Natural killer cell (primary cell): Measurements from ENCODE around the gene SNX22. TPM values are rescaled to one million over a fixed set of nuclear protein-coding genes. Genes with fewer than 3 reads are reported as not detected.
A peak's percentile ranks its signal among the peaks of the same experiment; 100 is the strongest.

Experiments
- ATAC-seq, 3 donors: fragments of 150-1000 bp in 2 of 3; fragments of 200-7000 bp in 1 of 3; cut with Tn5 transposase; 1 replicate in 1 of 3; 2 replicates in 2 of 3; pipeline ENCODE4 v1.10.0; 2021; ENCODE audit warnings: mild to moderate bottlenecking in 2 of 3, moderate library complexity in 2 of 3
- DNase-seq, 2 donors: peaks; one replicate each; pipeline versions ENCODE4 v3.0.0 to v3.0.0-alpha.2; 2013 to 2021; ENCODE audit warnings: mixed read lengths in 1 of 2
- H3K27ac ChIP-seq: one replicate; pipeline ENCODE4 v1.5.1; 2013; ENCODE audit warnings: mild to moderate bottlenecking, low read length
- H3K27me3 ChIP-seq: one replicate; pipeline ENCODE4 v1.6.1; 2013; ENCODE audit warnings: low read length; ENCODE audit not compliant: control insufficient read depth, insufficient read depth
- H3K36me3 ChIP-seq: one replicate; pipeline ENCODE4 v1.6.1; 2013; ENCODE audit warnings: low read length; ENCODE audit not compliant: control insufficient read depth, insufficient read depth
- H3K4me1 ChIP-seq: one replicate; pipeline ENCODE4 v1.6.1; 2013; ENCODE audit warnings: low read length; ENCODE audit not compliant: control insufficient read depth, insufficient read depth
- H3K4me3 ChIP-seq: one replicate; pipeline ENCODE4 v1.5.1; 2013; ENCODE audit warnings: low read length
- H3K9me3 ChIP-seq: one replicate; pipeline ENCODE4 v1.6.1; 2013; ENCODE audit warnings: low read length; ENCODE audit not compliant: control insufficient read depth, insufficient read depth
- H3K27ac Mint-ChIP-seq, 2 donors: one replicate each; pipeline ENCODE4 v1.8.0; 2022; ENCODE audit warnings: mild to moderate bottlenecking in 2 of 2, mixed read lengths in 2 of 2, moderate library complexity in 1 of 2
- H3K27me3 Mint-ChIP-seq, 2 donors: one replicate each; pipeline ENCODE4 v1.8.0; 2022; ENCODE audit warnings: low read depth in 2 of 2, mixed read lengths in 2 of 2
- H3K36me3 Mint-ChIP-seq: one replicate; pipeline ENCODE4 v1.8.0; 2022; ENCODE audit warnings: mixed read lengths
- H3K4me1 Mint-ChIP-seq, 2 donors: one replicate each; pipeline ENCODE4 v1.8.0; 2022; ENCODE audit warnings: mixed read lengths in 2 of 2
- H3K4me3 Mint-ChIP-seq: one replicate; pipeline ENCODE4 v1.8.0; 2022; ENCODE audit warnings: mild to moderate bottlenecking, moderate library complexity, mixed read lengths
- H3K9me3 Mint-ChIP-seq, 2 donors: one replicate each; pipeline ENCODE4 v1.8.0; 2022; ENCODE audit warnings: mixed read lengths in 2 of 2
- CTCF ChIP-seq: fragments of 200-600 bp; IDR thresholded peaks from one replicate; pipeline ENCODE4 v1.8.0; 2022; ENCODE audit warnings: antibody characterized with exemption
- WGBS: methylation state at CpG from one replicate; pipeline ENCODE4 v1.1.7; 2013; ENCODE audit warnings: missing lambda C conversion rate; ENCODE audit not compliant: insufficient coverage; 5-methylcytosine and 5-hydroxymethylcytosine counted together
- intact Hi-C: fragments of 100-400 bp; cut with micrococcal nuclease; formaldehyde crosslinking; loops from one replicate; pipeline ENCODE4 v1.14.2; 2022
- total RNA-seq, 4 donors: library from RNA; stranded (reverse); fragments of 120-200 nt in 1 of 4; gene quantifications; one replicate each; pipeline versions ENCODE4 v1.2.3 to v1.2.4, GENCODE V29; 2013 to 2022

The SNX22 gene
- total RNA-seq, 3 donors from 2014 or later (not counting 1 experiment from before 2014, with no cell fraction given) = 0.41 to 0.80 (median 0.75) TPM

DNA sequence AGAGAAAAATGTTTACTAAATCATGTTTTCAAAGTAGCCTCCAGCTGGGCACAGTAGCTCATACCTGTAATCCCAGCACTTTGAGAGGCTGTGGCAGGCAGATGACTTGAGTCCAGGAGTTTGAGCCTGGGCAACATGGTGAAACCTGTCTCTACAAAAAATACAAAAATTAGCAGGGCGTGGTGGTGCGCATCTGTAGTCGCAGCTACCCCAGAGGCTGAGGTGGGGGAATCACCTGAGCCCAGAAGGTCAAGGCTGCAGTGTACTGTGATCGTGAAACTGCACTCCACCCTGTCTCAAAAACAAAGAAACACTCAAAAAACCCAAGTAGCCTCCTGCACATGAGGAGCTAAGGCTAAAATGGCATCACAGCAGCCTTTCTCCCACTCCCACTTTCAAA, 12.9 kb downstream of the SNX22 start:
- ATAC-seq (no peak), DNase-seq (no peak)
- H3K9me3 Mint-ChIP-seq = no peaks in the 10 kb centered on the region
- WGBS = 66% methylated on average over 4 of the region's 4 CpGs
- intact Hi-C loops = loop anchor here (5.0 kb wide), 2 partner anchors 458 to 718 kb away; no protein-coding TSS in a partner anchor
- peak overlapping the region; percentile 69 for H3K4me3 Mint-ChIP-seq
- no peak overlapping the region for H3K4me3 ChIP-seq
- TF ChIP-seq CTCF = no peak
- H3K4me1 ChIP-seq = peaks cover 35% of the 10 kb centered on the region
- peaks cover 30 to 31% of the 10 kb centered on the region in 2 donors for H3K4me1 Mint-ChIP-seq
- no peaks in the 10 kb centered on the region for H3K27me3 ChIP-seq
- H3K36me3 ChIP-seq = peaks cover 12% of the 10 kb centered on the region
- H3K27ac ChIP-seq = peak overlapping the region; percentile 84
- no peaks in the 10 kb centered on the region for H3K27me3 Mint-ChIP-seq
- H3K36me3 Mint-ChIP-seq = no peaks in the 10 kb centered on the region
- peak overlapping the region; percentile 92 to 95 for H3K27ac Mint-ChIP-seq
- H3K9me3 ChIP-seq = no peaks in the 10 kb centered on the region

GRCh38 chr15:64166102-64166890, 14.8 kb downstream of the SNX22 start:
- Mint-ChIP-seq H3K4me3 (no peak overlapping the region), H3K27ac (no peak overlapping the region), H3K27me3 (no peaks in the 10 kb centered on the region), H3K9me3 (no peaks in the 10 kb centered on the region), H3K36me3 (no peaks in the 10 kb centered on the region), H3K4me1 (peaks cover 21 to 23% of the 10 kb centered on the region in 2 donors)
- peaks cover 1% of the 10 kb centered on the region for H3K36me3 ChIP-seq
- intact Hi-C loops = no loop called here
- no peak overlapping the region for H3K27ac ChIP-seq
- H3K4me3 ChIP-seq = no peak overlapping the region
- H3K4me1 ChIP-seq = peaks cover 22% of the 10 kb centered on the region
- ATAC-seq = no peak
- DNase-seq = no peak
- no peak for TF ChIP-seq CTCF
- H3K9me3 ChIP-seq = no peaks in the 10 kb centered on the region
- WGBS = 95% methylated on average over 4 of the region's 5 CpGs
- no peaks in the 10 kb centered on the region for H3K27me3 ChIP-seq

DNA sequence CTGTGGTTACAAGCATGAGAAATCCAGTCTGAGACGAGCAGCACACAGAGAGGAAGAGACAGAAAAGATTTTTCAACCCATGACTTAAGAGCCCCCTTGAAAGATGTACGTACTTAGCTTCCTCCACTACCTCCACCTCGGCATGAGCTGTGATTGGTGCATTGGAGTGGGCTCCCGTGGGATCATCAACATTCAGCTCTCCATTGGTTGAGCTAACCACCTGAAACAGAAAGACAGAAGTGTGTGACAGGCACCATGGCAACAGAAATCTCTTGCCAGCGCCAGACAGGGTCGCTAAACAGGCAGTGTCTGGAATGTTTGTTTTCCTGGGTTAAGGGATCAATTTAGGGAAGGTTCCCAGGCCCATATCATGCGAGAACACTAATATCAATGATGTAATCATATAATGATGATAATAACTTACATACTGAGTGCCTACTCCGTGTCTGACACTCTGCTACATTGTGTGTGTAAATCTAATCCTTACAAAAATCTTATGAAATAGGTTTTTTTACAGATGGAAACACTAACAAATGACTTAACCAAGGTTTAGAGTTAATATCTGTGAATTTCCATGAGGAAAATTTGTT, 28.8 kb downstream of the SNX22 start:
- no peak overlapping the region for H3K27ac Mint-ChIP-seq
- no peaks in the 10 kb centered on the region for H3K9me3 ChIP-seq
- H3K36me3 ChIP-seq = peaks cover 23% of the 10 kb centered on the region
- no peaks in the 10 kb centered on the region for H3K27me3 Mint-ChIP-seq
- TF ChIP-seq CTCF = no peak
- no peaks in the 10 kb centered on the region for H3K27me3 ChIP-seq
- no peak overlapping the region for H3K4me3 Mint-ChIP-seq
- intact Hi-C loops = no loop called here
- no peaks in the 10 kb centered on the region for H3K9me3 Mint-ChIP-seq
- H3K4me1 Mint-ChIP-seq = no peaks in the 10 kb centered on the region
- H3K36me3 Mint-ChIP-seq = peaks cover 18% of the 10 kb centered on the region
- WGBS = 67% methylated on average over 5 of the region's 8 CpGs
- no peaks in the 10 kb centered on the region for H3K4me1 ChIP-seq
- ATAC-seq (no peak), DNase-seq (no peak)
- no peak overlapping the region for H3K4me3 ChIP-seq
- peak overlapping the region; percentile 50 for H3K27ac ChIP-seq
